Globus pallidus (tissue), 1 donor: ENCODE measurements around the gene MYLK.

ENCODE experiments used
- DNase-seq: peaks from one replicate; pipeline ENCODE4 v3.0.0-alpha.2; 2015; ENCODE audit warnings: low spot score

MYLK gene

DNA sequence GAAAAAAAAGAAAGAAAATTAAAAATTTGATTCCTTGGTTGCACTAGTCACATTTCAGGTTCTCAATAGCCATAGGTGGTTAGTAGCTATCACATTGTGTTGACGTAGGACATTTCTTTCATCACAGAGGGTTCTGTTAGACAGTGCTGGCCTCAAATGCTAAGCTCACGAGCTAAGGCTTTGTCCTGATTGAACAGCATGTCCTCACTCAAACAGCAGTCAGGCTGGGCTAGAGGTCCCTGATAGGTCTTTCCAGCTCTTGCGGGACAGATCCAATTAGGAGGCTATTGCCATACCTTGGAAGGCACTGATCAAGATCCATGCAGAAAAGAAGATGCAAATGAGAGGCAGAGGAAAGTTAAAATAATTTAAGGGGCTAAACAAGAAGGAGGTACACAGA lies 213.4 kb downstream of the MYLK start:
- DNase-seq, result no peak

DNA sequence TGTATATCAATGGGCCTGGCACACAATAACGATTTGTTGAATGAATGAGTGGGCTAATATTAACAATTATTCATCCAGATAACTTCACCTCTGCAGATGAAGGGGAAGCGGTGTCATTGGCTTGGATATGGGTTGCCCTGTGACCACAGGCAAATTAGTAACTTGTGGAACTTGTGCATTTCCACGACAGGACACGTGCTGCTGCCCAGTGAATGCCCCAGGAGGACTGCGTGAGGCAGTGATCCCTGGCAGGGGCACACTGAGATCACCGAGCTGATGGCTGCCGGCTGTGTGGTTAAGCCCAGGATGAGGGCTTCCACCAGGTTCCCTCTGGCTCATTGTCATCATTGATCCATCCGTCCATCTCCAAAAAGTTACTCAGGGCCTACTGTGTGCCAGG lies 215.2 kb downstream of the MYLK start:
- DNase-seq, result no peak

DNA sequence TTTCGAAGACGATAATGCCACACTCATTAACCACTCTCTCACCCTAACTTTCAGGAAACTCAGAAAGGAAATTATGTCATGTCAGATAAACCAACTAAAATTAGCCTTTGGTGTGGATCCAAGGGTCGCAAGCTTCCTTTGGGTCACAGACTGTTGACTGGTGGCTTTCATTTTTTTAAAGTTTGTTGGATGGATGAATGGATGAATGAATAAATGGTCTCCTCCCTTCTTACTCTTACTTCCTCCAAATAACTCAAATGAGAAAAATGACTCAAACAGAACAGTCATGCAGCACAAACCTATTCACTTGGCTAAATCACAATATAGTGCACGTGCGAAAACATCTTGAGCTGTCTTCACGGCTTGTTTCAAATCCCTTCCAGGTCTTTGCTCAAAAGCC lies 216.3 kb downstream of the MYLK start:
- no peak for DNase-seq

DNA sequence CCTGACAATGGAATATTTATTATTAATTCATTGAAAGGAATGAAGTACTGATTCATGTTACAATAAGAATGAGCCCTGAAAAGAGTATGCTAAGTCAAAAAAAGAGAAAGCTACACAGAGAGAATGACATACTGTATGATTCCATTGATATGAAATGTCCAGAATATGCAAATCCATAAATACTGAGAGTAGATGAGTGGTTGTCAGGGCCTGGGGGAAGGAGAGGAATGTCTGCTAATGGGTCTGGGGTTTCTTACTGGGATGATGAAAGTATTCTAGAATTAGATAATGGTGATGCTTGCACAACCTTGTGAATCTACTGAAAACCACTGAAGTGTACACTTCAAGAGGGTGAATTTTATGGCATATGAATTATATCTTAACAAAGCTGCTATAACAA lies 219.4 kb downstream of the MYLK start:
- no peak for DNase-seq

DNA sequence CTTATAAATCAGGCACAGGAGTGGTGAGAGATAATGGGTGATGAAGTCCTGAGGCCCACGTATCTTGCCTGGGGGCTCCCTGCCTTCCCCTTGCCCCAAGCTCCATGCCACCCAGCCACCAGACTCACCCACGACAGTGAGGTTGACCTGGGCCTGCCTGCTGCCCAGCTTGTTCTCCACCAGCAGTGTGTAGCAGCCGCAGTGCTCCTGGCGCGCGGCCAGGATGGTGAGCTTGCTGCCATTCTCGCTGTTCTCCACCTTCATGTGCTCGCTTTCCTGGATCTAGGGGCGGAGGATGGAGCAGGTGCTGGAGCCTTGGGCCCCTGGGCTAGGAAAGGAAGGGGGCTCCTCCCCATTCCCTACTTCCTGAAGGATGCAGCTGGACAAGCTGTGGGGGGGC lies 220.2 kb downstream of the MYLK start:
- DNase-seq, result no peak

DNA sequence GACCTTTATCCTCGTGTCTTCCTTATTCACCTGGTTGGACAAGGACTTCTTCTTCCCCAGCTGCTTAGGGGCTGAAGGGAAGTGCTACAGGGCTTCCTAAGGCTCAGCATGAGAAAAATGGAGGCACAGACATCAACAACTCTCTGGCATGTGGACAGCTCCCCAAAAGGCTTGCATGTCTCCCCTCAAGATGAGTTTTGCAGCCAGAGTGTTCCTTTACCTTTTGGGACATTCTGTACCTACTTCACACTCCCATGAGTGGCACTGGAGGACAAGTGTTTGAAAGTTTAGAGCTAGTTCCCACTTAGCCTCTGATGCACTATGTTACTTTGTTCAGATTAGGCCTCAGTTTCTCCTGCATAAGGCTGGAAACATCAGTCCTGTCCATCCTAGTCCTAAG lies 222.2 kb downstream of the MYLK start:
- no peak for DNase-seq

DNA sequence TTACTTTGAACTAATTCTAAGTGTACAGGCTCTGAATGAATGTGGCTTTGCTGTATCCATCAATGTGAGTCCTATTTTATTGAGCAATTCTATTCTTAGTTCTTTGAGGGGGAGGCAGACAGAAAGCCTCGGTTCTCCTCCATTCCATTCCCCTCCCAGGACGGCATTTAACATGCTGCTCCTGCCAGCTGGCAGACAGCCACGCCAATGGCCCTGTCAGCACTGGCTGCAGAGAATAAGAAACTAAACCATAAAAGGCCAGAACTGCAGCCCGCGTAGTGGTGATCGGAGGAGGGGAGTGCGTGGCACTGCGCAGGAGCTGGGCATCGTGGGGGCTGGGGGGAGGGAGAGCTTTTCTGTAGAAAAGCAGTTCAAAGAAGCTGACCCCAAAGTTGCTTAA lies 223.2 kb downstream of the MYLK start:
- DNase-seq, result peak; percentile 71

DNA sequence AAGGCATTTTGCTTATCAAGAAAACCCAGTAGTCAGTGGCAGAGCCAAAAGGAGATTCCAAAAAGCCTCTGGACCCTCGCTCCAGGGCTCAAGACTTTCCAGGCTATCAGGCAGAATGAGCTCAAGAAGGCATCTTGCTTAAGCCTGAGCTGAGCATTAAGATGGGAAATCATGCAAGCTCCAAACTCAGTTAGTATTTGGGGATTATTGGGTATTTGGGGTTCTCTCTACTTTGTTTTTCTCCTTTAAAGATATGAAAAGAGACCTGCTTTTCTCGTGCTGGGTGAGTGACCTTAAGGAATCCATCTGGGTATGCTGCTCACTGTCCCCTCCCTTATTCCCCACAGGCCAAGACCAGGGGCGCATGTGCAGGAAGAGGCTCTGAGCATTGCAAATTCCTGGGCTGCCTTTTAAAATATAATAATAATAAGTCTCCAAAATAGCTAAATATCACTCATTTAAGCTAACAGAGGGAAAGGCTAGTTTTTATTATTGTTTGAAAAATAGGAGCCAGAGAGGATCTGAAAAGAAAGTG lies 223.9 kb downstream of the MYLK start:
- no peak for DNase-seq

DNA sequence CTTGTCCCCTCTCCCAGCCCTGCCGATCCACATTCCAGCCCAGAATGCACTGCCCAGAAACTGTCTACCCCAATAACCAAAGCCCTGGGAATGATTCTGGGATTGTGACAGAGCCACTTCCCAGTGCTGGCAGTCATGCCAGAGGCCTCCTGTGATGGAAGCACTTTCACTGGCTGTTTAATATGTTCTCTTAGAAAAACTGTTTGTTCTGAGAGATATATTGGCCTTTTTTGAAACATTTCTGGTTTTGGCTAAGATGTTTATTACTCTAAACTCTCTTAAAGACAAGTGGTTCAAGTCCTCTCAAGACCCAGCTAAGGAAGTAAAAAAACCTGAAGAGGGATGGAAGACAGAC lies 225.3 kb downstream of the MYLK start:
- peak; percentile 54 for DNase-seq

DNA sequence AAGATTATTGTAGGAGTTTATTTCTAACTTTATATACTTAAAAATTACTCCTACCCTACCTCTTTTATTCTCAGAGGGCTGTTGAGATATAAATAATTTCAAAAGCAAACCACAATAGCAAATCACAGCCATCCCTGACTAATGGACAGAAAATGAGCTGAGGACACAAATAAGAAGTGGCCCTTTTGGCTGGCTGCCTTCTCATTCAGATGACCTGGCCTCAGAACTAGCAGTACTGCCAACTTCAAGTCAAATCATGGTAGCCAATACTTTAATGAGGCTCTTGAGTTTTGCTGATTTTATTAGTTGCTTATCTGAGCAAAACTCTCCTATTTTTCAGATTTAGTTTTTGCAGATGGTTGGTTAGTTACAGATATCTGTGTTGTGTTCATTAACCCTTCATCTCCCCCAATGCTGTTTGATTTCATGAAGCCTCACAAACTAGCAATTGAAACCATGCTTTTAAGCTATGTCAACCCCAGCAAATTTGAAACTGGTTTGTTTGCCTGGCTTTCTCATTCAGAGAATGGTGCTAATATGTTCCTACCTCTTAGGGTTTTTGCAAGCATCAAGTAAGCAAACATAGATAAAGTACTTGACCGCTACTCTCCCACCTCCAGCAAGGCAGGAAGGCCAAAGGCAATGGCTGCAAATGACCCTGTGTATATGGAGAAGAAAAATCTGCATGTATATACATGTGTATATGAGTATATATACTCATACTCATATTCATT lies 225.8 kb downstream of the MYLK start:
- peak; percentile 68 for DNase-seq

DNA sequence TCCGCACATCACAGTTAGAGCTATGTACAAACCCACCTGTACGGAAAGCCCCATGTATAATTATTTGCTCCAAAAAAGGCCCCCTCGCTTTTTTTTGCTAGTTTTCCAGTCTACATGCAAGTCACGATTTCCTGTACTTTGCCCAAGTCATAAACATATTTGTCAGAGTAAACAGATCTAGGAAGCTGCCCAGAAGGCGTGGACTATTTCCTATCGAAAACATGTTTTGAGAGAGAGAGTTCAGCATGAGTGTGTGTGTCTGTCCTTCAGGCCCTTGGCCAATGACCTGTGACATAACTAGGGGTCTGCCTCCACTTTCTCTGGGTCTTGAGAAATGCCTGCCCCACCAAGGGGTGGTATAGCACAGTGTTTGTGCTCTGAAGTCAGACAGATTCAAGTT lies 226.6 kb downstream of the MYLK start:
- DNase-seq, result no peak

DNA sequence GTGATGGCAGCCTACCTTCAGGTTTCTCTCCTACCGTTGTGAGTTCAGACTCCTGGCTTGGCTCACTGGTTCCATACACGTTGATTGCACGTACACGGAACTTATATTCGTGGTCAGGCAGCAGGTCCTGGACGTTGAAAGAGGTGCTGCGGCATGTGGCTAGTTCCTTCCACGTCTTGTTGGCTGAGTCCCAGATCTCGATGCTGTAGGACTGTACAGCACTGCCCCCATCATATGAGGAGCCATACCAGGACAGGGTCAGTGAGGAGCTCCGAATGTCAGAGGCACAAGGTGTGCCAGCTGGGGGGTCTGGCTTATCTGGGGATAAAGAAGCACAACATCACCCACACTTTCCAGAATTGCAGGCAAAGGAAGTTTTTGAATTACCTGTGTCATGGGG lies 227.0 kb downstream of the MYLK start:
- DNase-seq, result no peak

DNA sequence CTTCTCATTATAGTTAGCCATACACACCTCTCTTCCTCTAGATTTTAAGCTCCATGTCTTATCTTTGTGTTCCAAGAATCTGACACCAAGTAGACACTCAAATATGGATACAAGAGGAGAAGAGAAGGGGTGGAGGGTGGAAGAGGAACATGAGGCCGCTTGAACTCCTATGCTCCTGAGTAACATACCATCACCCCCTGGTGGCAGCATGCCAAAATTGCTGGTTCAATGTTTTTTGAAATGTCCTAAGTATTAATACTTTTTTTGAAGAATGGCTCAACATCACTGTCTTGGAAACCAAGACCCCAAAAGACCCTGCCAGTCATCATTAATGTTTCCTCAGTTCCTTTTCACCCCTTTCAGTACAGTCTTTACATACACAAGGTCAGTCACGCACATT lies 227.4 kb downstream of the MYLK start:
- no peak for DNase-seq

DNA sequence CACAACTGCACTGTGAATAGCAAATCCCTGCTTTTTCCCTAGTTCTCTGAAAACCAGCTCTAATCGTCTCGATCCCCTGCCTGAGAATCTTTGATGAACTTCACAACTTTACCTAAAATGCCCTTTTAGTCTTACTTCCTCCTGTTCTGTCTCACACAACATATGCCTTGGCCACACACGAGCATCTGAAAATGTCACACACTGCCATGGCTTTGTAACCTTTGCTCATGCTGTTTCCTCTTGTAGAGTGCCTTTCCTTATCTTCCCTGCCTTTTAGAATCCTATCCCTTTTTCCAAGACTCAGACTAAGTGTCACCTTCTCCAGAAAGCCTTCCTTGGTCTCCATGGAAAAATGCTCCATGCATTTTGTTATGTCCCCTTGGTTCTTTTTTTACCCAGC lies 227.9 kb downstream of the MYLK start:
- no peak for DNase-seq

DNA sequence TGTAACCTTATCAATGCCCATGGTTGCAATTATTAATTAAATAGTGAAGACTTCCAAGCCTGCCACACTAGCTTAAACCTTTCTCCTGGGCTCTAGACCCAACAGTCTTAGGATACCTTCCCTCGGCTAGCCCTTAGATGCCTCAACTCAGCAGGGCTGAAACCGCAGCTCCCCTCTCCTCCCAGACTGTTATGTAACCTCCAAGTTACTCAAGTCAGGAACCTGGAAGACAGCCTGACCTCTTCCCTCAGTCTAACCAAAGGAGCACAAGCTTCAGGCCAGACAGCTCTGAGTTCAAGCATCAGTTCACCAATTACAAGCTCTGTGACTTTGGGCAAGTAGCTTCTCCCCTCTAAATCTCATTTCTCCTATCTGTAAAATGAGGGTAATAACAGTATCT lies 228.7 kb downstream of the MYLK start:
- DNase-seq, result no peak

DNA sequence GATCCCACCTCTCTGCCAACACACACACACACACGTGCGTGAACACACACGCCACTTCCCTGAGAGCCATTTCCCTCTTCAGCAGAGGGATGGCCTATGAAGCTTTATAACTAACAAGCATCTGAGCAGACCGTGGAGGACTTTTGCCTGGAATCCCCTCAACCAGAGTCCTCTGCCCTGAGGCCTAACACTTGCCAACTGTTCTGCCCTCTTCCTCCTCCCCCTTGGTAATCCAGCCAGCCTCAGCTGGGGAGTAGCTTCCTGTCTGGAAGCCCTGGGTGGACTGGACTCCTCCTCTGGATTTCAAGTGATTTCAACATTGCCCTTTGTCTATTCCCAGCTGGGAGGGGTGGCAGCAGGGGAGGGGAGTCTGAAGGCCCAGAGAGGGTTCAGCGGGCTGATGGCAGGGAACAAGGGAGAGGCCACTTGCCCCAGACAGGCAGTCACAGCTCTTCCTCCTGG lies 230.9 kb downstream of the MYLK start:
- peak; percentile 72 for DNase-seq

DNA sequence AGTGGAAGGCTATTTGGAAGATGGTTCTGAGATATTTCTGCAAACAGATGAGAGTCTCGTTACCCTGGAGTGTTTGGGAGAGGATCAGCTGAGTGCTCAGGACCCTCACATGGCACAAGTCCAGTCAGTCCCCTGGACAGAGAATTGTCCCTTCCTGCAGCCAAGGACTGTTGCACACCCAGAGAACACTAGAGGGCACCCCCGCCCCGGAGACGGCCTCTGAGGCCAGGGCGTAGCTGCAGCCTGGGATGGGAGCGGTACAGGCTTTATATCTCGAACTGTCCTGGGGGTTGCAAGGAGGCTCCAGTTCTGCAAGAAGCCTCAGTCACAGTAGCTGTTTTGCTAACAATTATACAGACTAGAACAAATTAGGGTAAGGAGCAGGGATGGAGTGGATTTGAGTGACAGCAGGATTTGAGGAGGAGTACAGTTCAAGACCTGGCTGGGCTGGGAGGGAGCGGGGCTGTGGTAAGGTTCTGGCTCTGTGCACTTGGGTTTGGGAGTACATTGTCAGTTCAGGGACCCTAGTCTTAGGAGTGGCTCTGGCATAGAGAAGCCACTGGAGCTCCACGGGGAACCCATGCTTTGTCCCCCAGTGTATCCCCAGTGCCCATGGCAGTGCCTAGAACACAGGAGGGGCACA lies 231.7 kb downstream of the MYLK start:
- DNase-seq, result peak; percentile 70

DNA sequence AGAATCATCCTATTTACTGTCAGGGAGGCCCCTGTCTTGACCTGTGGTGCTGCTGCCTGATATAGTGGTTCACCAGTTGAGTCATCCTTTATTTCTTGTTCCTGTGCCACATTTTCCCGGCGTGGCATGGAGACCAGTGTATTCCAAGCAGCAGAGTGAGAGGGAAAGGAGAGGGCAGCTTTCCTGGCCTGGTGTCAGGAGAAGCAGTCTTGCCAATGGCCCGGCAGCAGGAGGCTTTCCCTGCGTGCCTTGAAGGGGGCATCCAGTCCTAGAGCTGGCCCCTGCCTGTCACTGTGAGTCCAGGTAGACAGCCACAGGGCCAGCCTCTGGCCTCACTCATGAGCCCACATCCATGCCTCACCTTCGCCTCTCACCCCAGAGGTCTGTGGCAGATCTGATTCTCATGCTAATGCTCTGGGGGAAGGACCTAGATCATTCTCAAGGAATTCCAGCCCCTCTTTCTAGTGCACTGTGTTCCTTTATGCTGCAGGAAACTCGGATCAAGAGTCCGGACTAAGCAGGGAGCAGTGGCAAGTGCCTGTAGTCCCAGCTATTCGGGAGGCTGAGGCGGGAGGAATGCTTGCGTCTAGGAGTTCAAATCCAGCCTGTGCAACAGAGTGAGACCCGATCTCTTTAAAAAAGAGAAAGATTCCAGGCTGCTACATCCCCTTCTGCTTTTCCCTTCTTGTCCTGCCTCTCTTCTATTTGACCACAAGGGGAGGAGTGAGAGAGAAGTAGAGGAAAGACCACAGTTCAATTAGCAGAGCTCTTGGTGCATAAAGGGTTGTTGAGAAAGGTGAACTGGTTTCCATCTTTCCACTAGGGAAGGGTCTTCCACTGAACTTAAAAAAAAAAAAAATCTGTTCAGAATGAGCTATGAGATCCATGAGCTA lies 232.4 kb downstream of the MYLK start:
- DNase-seq, result no peak

DNA sequence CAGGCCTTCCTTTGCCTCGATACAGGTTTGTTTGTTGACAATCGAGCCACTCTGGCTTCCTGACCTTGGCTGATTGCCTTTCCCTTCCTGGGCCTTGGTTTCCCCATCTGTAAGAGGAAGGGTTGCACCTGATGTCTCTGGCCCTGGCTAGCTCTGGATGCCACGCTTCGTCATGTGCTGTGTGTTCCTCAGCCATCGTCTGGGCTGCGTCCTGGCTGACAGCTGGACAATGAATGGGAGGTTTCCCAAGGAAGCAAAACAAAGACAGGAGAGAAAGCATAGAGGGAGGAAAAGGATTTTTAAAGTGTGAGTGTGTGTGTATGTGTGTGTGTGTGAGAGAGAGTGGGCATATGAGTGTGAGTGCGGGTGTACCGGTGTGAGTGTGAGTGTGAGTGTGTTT lies 234.0 kb downstream of the MYLK start:
- DNase-seq, result no peak

DNA sequence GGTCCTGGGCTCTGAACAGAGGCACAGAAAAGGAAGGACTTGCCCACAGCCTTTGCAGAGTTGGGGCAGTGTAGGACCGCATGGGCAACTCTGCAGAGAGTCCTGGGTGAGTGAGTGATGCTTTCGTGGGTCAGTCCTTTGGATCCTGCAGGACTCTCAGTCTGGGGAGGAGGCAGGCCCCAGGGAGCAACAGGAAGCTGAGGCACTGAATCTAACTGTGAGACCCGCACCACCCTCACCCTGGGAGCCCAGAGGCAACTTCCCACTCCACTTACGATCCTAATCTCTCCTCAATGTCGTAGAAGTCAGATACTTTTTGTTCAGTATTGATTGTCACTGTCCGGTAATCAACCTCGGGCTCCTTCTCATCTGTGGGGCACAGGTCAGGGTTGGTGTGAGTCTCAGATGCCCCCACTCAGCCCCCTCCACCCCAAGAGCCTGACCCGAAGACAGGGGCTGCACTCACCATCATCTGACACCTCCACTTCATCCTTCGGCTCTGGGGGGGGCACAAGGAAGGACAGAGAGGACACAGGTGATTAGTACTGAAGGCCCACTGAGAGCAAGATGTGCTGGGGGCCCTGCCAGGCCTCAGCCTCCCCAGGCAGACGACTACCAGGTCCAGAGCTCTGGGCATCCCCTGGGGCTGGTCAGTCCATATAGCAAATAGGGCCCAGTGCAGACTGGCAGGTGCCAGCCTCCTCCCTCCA lies 235.3 kb downstream of the MYLK start:
- DNase-seq, result no peak

DNA sequence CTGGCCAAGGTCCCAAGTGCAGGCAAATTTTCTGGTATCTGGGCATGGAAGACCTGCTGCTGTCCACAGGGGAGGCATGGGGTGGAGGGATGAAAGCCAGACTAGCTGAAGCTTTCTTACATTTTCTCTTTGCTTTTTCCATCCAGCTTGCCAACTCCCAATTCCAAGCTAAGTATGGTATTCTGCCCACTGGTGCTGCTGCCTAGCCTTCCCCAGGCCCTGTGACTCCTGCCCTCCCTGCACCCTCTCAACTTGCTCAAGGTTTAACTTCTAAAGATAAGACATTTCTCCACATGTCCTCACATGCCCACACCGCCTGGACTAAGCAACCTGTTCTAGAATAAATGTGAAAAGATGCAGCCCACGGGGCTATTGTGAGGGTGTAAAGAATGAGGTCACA lies 239.8 kb downstream of the MYLK start:
- DNase-seq, result no peak

DNA sequence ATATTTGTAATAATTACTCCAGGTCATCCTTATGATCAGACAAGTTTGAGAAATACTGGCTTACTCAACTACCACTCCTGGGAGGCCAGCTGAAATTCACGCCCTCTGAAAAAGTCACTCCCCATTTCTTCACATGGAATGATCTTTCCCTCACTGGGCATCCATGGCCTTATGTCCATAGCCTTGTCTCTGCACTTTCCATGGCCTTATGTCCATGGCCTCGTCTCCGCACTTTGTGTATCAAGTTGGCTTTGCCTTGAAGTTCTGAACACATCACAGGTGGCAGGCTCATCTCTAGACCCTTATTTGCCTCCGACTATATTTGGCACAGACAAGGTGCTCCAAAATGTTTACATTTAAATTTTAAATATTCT lies 241.2 kb downstream of the MYLK start:
- no peak for DNase-seq
